ENCODE data around the gene KIAA0930.
"Not testable (repeated sequence)": the region's sequence is repeated elsewhere in the genome, so short reads cannot be mapped to it uniquely, and the experiment has no call there.

Gene KIAA0930

DNA sequence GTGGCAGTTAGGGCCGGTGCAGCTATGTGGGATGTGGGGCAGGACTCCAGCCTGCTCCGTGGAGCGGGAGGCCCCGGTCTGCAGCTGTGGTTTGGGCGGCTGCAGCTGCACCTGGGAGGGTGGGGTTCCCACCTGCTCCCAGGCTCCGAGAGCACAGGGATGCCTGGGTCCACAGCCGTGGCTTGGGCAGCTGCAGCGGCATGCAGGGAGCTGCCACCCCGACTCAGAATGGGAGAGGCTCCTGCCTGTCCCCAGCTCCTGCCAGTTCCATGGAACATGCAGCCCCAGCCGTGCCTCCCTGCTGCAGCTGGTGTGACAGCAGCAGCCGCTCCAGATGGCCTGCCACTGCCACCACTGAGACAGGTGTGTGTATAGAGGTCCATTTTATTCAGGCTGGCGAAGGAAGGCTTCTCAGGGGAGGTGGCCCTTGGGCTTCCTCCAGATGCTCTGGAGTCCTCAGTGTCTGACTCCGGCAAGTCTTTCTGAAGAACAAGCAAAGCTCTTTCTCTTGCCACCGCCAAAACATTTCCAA, 22.3 kb upstream of the KIAA0930 start:
- no peak for DNase-seq (ENCODE audit: low spot score)

- no peak for DNase-seq (ENCODE audit: low spot score)
Measured at GRCh38 chr22:45262195-45262930, 21.7 kb upstream of the KIAA0930 start.

- no peak for DNase-seq (ENCODE audit: low spot score)
Measured at GRCh38 chr22:45261407-45262088, 20.9 kb upstream of the KIAA0930 start.

DNA sequence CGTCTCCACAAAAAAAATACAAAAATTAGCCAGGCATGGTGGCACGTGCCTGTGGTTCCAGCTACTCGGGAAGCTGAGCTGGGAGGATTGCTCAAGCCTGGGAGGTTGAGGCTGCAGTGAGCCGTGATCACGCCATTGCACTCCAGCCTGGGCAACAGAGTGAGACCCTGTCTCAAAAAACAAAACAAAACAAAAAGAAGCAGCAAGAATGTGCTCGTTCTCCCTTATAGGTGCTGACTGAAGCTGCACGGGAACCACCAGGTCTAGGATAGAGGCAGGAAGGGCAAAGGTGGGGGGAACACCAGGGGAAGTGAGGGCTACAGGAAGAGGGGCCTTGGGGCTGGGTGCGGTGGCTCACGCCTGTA, 19.7 kb upstream of the KIAA0930 start:
- DNase-seq (ENCODE audit: low spot score): not testable (repeated sequence)

GRCh38 chr22:45259754-45260394, 19.2 kb upstream of the KIAA0930 start:
- no peak for DNase-seq (ENCODE audit: low spot score)

GRCh38 chr22:45257941-45258340, 17.2 kb upstream of the KIAA0930 start:
- DNase-seq (ENCODE audit: low spot score): not testable (repeated sequence)

GRCh38 chr22:45254789-45255278, 14.1 kb upstream of the KIAA0930 start:
- DNase-seq (ENCODE audit: low spot score): no peak

GRCh38 chr22:45254388-45254787, 13.7 kb upstream of the KIAA0930 start:
- no peak for DNase-seq (ENCODE audit: low spot score)

DNA sequence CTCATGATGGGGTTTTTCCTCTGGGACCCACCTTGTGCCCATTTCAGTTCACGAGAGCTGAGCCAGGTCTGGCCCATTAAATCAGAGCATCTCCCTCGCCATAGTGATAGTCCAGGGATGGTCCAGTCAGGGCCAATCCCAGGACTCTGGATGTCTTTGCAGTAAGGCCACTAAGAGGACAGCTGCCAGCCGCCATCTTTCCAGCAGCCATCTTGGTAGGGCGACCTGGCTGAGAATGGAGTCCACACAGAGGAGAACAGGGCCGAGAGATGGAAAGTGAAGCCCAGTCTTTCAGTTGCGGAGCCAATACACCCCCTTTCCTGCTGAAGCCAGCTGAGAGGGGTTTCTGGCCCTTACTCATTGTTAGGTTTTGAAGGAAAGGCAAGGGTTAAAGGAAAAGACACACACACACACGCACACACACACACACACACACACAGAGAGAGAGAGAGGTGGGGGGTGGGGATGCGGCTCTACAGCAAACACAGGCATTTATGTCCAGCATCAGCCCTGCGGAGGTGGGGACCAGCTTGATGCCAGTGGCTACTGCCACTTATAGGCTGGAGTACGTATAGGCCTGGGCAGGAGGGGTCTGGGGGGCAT, 12.4 kb upstream of the KIAA0930 start:
- DNase-seq (ENCODE audit: low spot score): no peak

GRCh38 chr22:45251825-45252224, 11.1 kb upstream of the KIAA0930 start:
- no peak for DNase-seq (ENCODE audit: low spot score)

DNA sequence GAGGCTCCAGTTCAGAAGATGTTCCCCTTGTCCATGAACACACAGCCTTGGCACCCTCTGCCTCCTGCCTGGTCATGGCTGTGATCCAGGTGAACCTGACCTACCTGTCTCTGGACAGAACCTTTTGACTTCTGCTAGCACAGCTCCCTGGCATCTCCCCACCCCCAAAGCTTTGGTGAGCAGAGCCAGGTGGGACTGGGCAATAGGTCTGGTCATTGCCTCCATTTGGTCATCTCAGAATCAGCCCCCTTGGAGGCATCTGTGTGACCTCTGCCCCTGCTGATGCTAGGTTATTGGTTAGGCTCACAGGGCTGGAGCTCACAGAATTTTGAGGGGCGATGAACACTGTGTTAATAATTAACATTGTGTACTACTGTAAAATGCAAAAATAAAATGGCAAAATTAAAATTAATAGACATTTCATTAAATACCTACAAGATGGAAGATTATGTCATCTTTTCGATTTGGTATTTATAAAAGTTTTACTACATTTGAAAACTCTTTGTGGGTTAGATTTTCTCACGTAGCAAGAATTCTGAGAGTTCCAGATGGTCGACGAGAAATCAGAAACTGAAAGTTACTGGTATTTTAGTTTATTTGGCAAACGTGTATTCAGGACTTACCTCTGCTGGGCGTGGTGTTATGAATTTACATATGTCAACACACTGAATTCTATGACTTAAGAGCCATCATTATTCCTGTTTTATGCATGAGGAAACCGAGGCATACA, 8.3 kb upstream of the KIAA0930 start:
- no peak for DNase-seq (ENCODE audit: low spot score)

DNA sequence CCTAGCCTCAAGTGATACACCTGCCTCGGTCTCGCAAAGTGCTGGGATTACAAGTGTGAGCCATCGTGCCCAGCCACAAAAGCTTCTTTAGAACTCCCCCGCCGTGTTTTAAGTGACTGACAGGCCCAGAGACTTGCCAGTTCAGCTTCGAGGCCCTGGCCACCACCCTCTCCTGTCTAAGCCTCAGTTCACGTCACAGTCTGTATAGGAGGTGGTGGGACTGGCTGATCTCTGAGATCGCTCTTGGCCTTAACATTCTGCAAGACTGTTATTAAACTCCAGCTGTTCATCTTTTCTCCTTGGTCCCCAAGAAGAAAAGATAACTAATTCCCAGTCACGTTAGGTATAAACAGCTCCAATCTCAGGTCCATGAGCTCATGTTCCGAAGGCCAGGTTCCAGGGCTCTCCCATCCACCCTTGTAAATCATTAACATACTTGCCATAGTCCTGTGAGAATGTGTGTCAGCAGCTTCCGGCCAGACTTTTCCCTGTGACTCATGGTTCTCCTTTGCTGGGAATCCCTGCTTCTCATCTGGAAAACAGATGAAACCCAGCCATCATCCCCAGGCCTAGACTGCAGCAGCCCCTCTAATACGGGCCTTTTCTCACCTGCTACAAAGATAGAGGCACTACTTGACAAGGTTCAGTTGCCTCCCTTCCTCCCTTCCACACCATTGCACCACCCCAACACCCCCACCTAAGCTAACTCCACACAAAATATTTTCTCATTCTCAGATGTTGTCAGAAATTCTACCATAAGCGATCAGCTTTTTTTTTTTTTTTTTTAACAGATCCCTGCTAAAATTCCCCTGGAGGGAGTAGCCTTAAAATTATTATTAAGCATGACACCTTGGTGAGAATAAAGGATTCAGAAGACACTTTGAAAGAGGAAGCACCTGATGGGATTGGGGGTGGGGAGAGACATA, 5.6 kb upstream of the KIAA0930 start:
- DNase-seq (ENCODE audit: low spot score): peak; percentile 84

DNA sequence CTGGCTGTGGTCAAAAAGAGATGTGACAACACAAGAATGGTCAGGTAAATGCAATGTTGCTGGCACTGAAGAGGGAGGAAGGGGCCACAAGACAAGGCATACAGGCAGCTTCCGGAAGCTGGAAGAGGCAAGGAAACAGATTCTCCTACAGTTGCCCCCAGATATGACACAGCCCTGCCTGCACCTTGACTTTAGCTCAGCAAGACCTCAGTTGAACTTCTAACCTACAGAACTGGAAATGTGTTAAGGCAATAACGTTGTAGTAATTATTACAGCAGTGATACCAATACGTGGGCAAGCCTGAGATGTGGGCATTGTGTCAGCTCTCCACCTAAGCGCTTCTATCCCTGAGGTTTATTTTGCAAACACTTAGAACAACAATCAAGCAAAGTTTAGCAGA, 4.2 kb upstream of the KIAA0930 start:
- DNase-seq (ENCODE audit: low spot score): no peak

DNA sequence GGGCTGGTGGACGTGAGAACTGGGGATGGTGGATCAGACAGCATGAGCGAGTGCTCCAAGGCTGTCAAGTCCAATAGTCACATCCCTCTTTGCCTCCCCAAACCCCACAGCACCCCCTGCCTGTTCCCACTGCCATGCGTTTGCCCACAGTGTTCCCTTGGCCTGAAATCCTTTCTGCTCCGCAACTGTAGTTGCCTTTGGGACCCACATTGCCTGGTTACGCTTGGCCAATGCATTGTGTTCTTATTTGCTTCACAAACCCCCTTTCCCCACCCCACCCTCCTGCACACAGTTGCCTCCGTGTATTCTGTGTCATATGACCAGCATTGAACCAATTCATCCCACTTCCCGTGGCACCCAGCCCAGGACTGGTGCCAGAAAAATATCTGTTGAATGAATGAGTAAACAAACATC, 2.1 kb upstream of the KIAA0930 start:
- no peak for DNase-seq (ENCODE audit: low spot score)

GRCh38 chr22:45240104-45240809, 437 bp downstream of the KIAA0930 start:
- peak; percentile 61 for DNase-seq (ENCODE audit: low spot score)

DNA sequence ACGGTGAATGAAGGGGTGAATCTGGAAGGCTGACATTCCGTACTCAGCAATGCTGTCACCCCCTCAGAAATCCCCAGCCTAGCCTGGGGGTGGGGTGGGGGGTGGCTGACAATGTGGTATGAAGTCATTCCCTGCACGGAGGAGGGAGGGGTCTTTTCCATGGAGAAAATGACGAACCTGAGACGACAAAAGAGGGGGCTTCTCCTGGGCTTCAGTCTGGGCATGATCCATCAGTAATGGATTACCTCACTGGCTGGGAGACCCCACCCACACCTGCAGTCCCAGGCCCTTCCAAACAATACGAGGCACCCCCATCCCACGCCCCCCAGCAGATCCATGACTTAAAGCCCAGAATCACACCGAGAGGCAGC, 1.0 kb downstream of the KIAA0930 start:
- no peak for DNase-seq (ENCODE audit: low spot score)

DNA sequence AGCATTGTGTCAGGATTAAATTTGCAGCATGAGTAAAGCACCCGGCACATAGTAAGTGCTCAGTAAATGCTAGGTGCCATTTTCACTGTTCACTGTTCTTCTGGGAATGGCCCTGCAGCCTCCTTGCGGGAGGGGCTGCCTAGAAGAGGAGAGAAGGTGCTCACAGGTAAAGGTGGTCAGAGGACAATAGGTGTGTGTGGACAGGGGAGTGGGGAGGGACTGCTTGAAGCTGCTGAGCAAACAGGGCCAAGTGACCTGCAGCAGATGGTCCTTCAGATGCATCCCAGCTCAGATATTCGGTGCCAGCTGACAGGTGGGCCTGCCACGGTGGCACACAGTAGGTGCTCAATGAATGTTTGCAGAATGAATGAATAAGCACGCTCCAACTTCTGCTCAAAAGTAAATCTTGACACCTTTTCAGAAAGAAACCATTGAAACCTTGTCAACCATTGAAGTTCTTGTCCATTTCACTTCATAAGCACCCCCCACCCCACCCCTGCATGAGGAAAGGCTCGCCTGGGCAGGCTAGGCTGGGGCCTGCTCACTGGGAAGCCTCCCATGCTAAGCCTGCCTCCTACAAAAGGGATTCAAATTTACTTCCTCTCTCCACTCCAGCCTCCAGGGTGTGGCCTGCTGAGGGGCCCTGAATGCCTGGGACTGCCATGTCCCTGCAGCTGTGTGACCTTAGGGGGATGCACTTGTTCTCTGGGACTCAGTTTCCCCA, 1.6 kb downstream of the KIAA0930 start:
- no peak for DNase-seq (ENCODE audit: low spot score)

- no peak for DNase-seq (ENCODE audit: low spot score)
Measured at GRCh38 chr22:45238076-45238956, 2.4 kb downstream of the KIAA0930 start.

All from HuH-7.5 (cell line).